HepG2 (cell line): ENCODE measurements around the gene ENTPD2. TPM values are rescaled to one million over a fixed set of nuclear protein-coding genes. Genes with fewer than 3 reads are reported as not detected.

Source experiments
- ISL2 ChIP-seq: sonication (generic); formaldehyde crosslinking; IDR thresholded peaks from 2 replicates; pipeline ENCODE4 v1.5.0; 2020; ENCODE audit warnings: missing genetic modification reagents
- JARID2 ChIP-seq: sonication (generic); formaldehyde crosslinking; IDR thresholded peaks from 2 replicates; pipeline ENCODE4 v1.8.1; 2023; ENCODE audit warnings: missing genetic modification reagents, inconsistent platforms; ENCODE audit not compliant: insufficient replicate concordance
- KAT8 ChIP-seq: IDR thresholded peaks from 2 replicates; pipeline ENCODE4 v1.6.1; 2016; ENCODE audit warnings: missing genetic modification reagents, missing compliant biosample characterization
- KDM6A ChIP-seq: IDR thresholded peaks from 2 replicates; pipeline ENCODE4 v1.6.1; 2016; ENCODE audit warnings: low read depth
- MBNL3 ChIP-seq: fragments of 250-450 bp; sonication (Bioruptor Pico); conservative IDR thresholded peaks from 2 replicates; pipeline ENCODE4 v1.8.0; 2022; ENCODE audit warnings: mild to moderate bottlenecking, inconsistent platforms
- MEIS2 ChIP-seq: sonication (generic); formaldehyde crosslinking; IDR thresholded peaks from 2 replicates; pipeline ENCODE4 v1.9.0; 2021; ENCODE audit warnings: mild to moderate bottlenecking, missing genetic modification reagents
- MTF1 ChIP-seq: sonication (generic); formaldehyde crosslinking; IDR thresholded peaks from 2 replicates; pipeline ENCODE4 v1.5.0; 2020; ENCODE audit warnings: missing genetic modification reagents
- REPIN1 ChIP-seq: sonication (generic); formaldehyde crosslinking; IDR thresholded peaks from 2 replicates; pipeline ENCODE4 v1.8.0; 2022; ENCODE audit warnings: missing genetic modification reagents, low read depth, mild to moderate bottlenecking, borderline replicate concordance
- SPEN ChIP-seq: sonication (generic); formaldehyde crosslinking; IDR thresholded peaks from 2 replicates; pipeline ENCODE4 v1.5.1; 2020; ENCODE audit warnings: low read depth, mild to moderate bottlenecking, missing genetic modification reagents
- TCF7 ChIP-seq: sonication (generic); IDR thresholded peaks from 2 replicates; pipeline ENCODE4 v1.6.1; 2016; ENCODE audit warnings: antibody characterized with exemption, low read depth
- ZBTB4 ChIP-seq: sonication (generic); formaldehyde crosslinking; IDR thresholded peaks from 2 replicates; pipeline ENCODE4 v1.4.0; 2020; ENCODE audit warnings: missing genetic modification reagents, mild to moderate bottlenecking, borderline replicate concordance
- ZFP41 ChIP-seq: sonication (generic); formaldehyde crosslinking; IDR thresholded peaks from 2 replicates; pipeline ENCODE4 v1.4.0; 2020; ENCODE audit warnings: mild to moderate bottlenecking, missing genetic modification reagents, borderline replicate concordance
- ZNF205 ChIP-seq: IDR thresholded peaks from 2 replicates; pipeline ENCODE4 v1.6.1; 2018; ENCODE audit warnings: missing biosample characterization, missing genetic modification reagents
- ZNF34 ChIP-seq: sonication (generic); formaldehyde crosslinking; IDR thresholded peaks from 2 replicates; pipeline ENCODE4 v1.4.0; 2020; ENCODE audit warnings: mild to moderate bottlenecking, missing genetic modification reagents, borderline replicate concordance
- ZNF496 ChIP-seq: sonication (generic); formaldehyde crosslinking; IDR thresholded peaks from 2 replicates; pipeline ENCODE4 v1.8.1; 2023; ENCODE audit warnings: mild to moderate bottlenecking, moderate library complexity, missing genetic modification reagents; ENCODE audit not compliant: insufficient replicate concordance
- ZNF781 ChIP-seq: sonication (generic); formaldehyde crosslinking; IDR thresholded peaks from 2 replicates; pipeline ENCODE4 v1.5.1; 2020; ENCODE audit warnings: borderline replicate concordance, mild to moderate bottlenecking, missing genetic modification reagents; ENCODE audit errors: not compliant biosample characterization
- polyA plus RNA-seq, 8 experiments: library from polyadenylated mRNA; depleted of rRNA in 3 of 8; stranded (reverse) in 7 of 8; unstranded in 1 of 8; fragments of >200 nt; fragmentation: Illumina TruSeq in 4 of 8; extraction: Trizol in 4 of 8; gene quantifications; 2 replicates each; pipeline versions ENCODE4 v1.2.1 to v1.2.3, GENCODE V29; 2011 to 2016; ENCODE audit warnings: low read depth in 4 of 8, missing spikeins in 1 of 8, mixed read lengths in 1 of 8; ENCODE audit not compliant: insufficient read depth in 1 of 8
- total RNA-seq, 5 experiments: library from RNA; depleted of rRNA; stranded (reverse); fragments of >200 nt; fragmentation: Illumina TruSeq; extraction: Trizol; gene quantifications; 2 replicates each; pipeline ENCODE4 v1.2.3, GENCODE V29; 2016; ENCODE audit warnings: low read depth in 1 of 5
- TF ChIP-seq, protein P1 (sequence below), 2 experiments: sonication (generic) in 1 of 2; formaldehyde crosslinking in 1 of 2; IDR thresholded peaks; 2 replicates each; pipeline versions ENCODE4 v1.4.0 to v1.6.1; 2018 to 2020; ENCODE audit warnings: missing genetic modification reagents in 2 of 2, borderline replicate concordance in 1 of 2, low read depth in 1 of 2, mild to moderate bottlenecking in 1 of 2, missing biosample characterization in 1 of 2
- TF ChIP-seq, protein P2 (sequence below): sonication (generic); formaldehyde crosslinking; IDR thresholded peaks from 2 replicates; pipeline ENCODE4 v1.8.1; 2023; ENCODE audit warnings: mild to moderate bottlenecking, missing genetic modification reagents
- TF ChIP-seq, protein P3 (sequence below), 2 experiments: sonication (generic) in 1 of 2; formaldehyde crosslinking in 1 of 2; IDR thresholded peaks; 2 replicates each; pipeline versions ENCODE4 v1.5.1 to v1.6.1; 2011 to 2020; ENCODE audit warnings: borderline replicate concordance in 1 of 2, low read depth in 1 of 2, low read length in 1 of 2, mild to moderate bottlenecking in 1 of 2, missing genetic modification reagents in 1 of 2, moderate library complexity in 1 of 2

The ENTPD2 gene
- total and polyA plus RNA-seq, 2 of the 13 experiments (the other 11 are each of a cell fraction or from before 2014, with no cell fraction given) = 0.95 to 3.2 TPM

GRCh38 chr9:137053944-137054931 lies at the start of gene ENTPD2 (continued):
- no peak for TF ChIP-seq ZNF781 (CRISPR knock-in tag)
- TF ChIP-seq, protein P1, sequence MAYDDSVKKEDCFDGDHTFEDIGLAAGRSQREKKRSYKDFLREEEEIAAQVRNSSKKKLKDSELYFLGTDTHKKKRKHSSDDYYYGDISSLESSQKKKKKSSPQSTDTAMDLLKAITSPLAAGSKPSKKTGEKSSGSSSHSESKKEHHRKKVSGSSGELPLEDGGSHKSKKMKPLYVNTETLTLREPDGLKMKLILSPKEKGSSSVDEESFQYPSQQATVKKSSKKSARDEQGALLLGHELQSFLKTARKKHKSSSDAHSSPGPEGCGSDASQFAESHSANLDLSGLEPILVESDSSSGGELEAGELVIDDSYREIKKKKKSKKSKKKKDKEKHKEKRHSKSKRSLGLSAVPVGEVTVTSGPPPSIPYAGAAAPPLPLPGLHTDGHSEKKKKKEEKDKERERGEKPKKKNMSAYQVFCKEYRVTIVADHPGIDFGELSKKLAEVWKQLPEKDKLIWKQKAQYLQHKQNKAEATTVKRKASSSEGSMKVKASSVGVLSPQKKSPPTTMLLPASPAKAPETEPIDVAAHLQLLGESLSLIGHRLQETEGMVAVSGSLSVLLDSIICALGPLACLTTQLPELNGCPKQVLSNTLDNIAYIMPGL (CRISPR knock-in tag; IDR thresholded peaks at IDR 0.05; ENCODE audit: borderline replicate concordance in 1 of 2, low read depth in 1 of 2) = peak; percentile 34 to 41; a peak in 3 of 4 replicates
- TF ChIP-seq MEIS2 (CRISPR knock-in tag) = peak; percentile 42
- TF ChIP-seq MBNL3 = no peak
- TF ChIP-seq KAT8 (CRISPR knock-in tag) = peak; percentile 54; the same call in 1 of the 2 replicates
- 0 out of 2 replicates have a peak, but pooled peaks have one; percentile 20 for TF ChIP-seq ZNF205 (CRISPR knock-in tag)
- TF ChIP-seq, protein P2, sequence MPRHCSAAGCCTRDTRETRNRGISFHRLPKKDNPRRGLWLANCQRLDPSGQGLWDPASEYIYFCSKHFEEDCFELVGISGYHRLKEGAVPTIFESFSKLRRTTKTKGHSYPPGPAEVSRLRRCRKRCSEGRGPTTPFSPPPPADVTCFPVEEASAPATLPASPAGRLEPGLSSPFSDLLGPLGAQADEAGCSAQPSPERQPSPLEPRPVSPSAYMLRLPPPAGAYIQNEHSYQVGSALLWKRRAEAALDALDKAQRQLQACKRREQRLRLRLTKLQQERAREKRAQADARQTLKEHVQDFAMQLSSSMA (CRISPR knock-in tag) = peak; percentile 86
- no peak for TF ChIP-seq TCF7
- TF ChIP-seq ZNF496 (CRISPR knock-in tag) = no peak
- TF ChIP-seq ZFP41 (CRISPR knock-in tag) = 0 out of 2 replicates have a peak, but pooled peaks have one; percentile 28
- no peak for TF ChIP-seq ZNF34 (CRISPR knock-in tag)
- TF ChIP-seq, protein P3, sequence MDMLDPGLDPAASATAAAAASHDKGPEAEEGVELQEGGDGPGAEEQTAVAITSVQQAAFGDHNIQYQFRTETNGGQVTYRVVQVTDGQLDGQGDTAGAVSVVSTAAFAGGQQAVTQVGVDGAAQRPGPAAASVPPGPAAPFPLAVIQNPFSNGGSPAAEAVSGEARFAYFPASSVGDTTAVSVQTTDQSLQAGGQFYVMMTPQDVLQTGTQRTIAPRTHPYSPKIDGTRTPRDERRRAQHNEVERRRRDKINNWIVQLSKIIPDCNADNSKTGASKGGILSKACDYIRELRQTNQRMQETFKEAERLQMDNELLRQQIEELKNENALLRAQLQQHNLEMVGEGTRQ (IDR thresholded peaks at IDR 0.05; ENCODE audit: low read depth, low read length) = no peak
- TF ChIP-seq, protein P3 (CRISPR knock-in tag; IDR thresholded peaks at IDR 0.05; ENCODE audit: borderline replicate concordance) = no peak
- no peak for TF ChIP-seq REPIN1 (CRISPR knock-in tag)
- 0 out of 2 replicates have a peak, but pooled peaks have one; percentile 45 for TF ChIP-seq ISL2 (CRISPR knock-in tag)
- TF ChIP-seq KDM6A = no peak
- TF ChIP-seq ZBTB4 = no peak
- TF ChIP-seq SPEN (CRISPR knock-in tag) = peak; percentile 44
- no peak for TF ChIP-seq MTF1 (CRISPR knock-in tag)
- TF ChIP-seq JARID2 (CRISPR knock-in tag) = no peak
